Measurements from ENCODE around the gene ZNF605.
A peak's percentile ranks its signal among the peaks of the same experiment; 100 is the strongest.
"Not testable (repeated sequence)": the region's sequence is repeated elsewhere in the genome, so short reads cannot be mapped to it uniquely, and the experiment has no call there.

The ZNF605 gene

GRCh38 chr12:132956011-132956788, at the start of gene ZNF605:
ZNF605 (minus strand) TSS chr12:132956306; CDS start chr12:132945635, 10,671 bp downstream.
- ATAC-seq (peak; percentile 92), DNase-seq (peak; percentile 89)

- no peak for ATAC-seq
- DNase-seq, result no peak
Measured at GRCh38 chr12:132998741-132999140, 42.6 kb upstream of the ZNF605 start.

GRCh38 chr12:132986885-132987225, 30.7 kb upstream of the ZNF605 start:
- DNase-seq (no peak), ATAC-seq (no peak)

GRCh38 chr12:132986001-132986884, 30.1 kb upstream of the ZNF605 start, which contains the start of gene ZNF26:
ZNF26 (plus strand) TSS chr12:132986367; CDS start chr12:132986841, 474 bp downstream.
- DNase-seq (peak; percentile 88), ATAC-seq (peak; percentile 99)

- peak; percentile 65 for DNase-seq
- not testable (repeated sequence) for ATAC-seq
Measured at GRCh38 chr12:132976870-132977269, 20.8 kb upstream of the ZNF605 start.

DNA sequence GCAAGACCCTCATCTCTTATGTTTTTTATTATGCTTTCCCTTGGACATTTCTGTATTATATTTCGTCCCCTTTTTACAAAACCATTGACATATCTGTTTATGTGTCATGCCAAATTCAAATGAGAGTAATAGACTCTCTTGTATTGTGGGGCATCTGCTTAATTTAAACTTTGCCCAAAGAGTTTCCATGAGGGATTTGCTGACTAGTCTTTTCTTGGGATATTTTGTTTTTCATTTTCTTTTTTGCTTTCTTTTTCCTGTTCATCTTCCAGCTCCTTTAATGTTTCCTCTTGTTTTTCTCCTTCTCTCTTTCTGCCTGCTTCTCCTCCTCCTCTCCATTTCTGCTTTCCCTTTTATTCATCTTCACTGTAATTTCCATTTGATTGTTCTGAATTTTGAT, 16.3 kb upstream of the ZNF605 start:
- DNase-seq (no peak), ATAC-seq (no peak)

DNA sequence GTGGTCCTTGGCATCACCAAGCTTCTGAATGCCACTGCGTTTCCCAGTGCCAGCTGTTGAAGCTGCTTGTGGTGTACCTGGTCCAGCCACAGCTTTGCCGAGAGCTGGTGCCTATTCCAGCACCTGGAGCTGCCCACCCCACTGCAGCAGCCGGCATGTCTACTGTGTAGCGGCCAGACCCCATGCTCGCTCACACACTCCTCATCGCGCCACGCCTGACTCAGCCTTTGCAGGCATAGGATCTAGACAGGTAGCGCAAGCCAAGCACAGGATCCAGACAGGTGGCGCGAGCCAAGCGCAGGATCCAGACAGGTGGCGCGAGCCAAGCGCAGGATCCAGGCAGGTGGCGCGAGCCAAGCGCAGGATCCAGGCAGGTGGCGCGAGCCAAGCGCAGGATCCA, 11.6 kb upstream of the ZNF605 start:
- ATAC-seq (no peak), DNase-seq (no peak)

GRCh38 chr12:132966676-132967415, 10.7 kb upstream of the ZNF605 start:
- no peak for ATAC-seq
- no peak for DNase-seq

DNA sequence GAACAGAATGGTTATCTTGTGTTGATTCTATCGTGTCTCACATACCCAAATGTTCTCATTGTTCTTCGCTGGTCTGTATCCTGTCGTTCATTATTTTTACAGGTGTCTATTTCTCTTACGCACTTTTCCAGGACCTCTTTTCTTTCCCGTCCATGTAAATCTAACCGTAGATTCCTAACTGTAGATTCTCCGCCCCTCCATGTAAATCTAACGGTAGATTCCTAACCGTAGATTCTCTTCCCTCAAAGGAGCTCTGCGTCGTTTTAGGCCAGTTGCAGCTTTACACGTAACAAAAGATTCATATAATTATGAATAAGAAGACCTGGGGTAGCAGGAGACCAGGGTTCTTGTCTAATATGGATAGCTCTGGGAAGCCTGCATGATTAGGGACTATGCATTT, 9.7 kb upstream of the ZNF605 start:
- DNase-seq, result no peak
- ATAC-seq, result no peak

DNA sequence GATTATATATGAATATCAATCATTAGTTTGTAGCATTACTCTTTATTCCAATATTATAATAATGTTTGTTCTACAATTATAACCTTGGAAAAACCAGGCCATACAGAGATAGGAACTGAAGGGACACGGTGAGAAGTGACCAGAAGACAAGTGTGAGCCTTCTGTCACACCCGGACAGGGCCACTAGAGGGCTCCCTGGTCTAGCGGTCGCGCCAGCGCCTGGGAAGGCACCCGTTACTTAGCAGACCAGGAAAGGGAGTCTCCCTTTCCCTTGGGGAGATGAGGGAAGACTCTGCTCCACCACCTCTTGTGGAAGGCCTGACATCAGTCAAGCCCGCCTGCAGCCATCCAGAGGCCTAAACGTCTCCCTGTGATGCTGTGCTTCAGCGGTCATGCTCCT, 7.8 kb upstream of the ZNF605 start:
- peak; percentile 43 for DNase-seq
- not testable (repeated sequence) for ATAC-seq

DNA sequence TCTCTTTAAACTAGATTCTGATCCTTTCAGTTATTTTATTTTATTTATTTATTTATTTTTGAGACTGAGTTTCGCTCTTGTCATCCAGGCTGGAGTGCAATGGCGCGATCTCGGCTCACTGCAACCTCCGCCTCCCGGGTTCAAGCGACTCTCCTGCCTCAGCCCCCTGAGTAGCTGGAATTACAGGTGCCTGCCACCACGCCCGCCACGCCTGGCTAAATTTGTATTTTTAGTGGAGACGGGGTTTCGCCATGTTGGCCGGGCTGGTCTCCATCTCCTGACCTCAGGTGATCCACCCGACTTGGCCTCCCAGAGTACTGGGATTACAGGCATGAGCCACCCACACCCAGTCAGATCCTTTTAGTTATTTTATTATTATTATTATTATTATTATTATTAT, 5.7 kb upstream of the ZNF605 start:
- not testable (repeated sequence) for ATAC-seq, DNase-seq

DNA sequence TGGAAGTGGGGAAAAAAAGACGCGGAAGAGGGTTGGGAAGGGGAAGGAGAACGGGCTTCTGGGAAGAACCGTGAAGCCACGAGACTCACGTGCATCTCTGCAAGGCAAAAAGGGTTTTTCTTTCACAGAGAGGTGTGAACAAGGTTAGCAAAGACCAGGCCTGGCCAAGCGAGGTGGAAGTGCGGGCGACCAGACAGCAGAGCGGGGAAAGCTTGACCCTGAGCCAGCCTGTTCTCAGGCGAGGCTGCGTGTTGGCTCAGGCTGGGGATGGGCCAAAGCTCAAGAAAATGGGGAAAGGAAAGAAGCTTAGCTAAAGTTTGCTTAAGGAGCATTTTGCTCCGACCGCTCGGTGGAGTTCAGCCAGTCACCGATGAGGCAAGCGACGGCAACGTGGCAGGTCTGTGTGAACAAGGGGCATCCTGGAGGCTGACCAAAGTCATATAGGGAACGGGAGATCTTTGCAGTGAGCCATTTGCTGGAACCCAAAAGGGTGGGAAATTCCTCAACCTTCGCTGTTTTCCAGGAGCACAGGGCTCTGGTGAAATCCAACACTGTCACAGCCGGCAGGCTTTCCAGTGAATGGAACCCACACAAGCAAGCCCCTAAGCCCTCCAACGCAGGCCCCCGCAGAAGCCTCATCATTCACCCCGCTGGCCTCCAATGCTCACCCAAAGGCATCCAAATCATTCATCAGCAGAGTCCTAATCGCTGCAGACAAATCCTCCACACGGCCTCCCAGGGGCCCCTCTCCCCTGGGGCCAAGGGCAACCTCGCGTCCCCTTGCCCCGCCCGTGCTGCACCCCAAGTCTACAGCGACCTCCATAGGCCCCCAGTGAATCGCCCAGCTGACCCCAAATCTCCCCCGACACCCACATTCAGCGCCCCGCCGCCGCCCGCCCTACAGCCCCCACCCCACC, 754 bp downstream of the ZNF605 start:
- peak; percentile 58 for ATAC-seq

DNA sequence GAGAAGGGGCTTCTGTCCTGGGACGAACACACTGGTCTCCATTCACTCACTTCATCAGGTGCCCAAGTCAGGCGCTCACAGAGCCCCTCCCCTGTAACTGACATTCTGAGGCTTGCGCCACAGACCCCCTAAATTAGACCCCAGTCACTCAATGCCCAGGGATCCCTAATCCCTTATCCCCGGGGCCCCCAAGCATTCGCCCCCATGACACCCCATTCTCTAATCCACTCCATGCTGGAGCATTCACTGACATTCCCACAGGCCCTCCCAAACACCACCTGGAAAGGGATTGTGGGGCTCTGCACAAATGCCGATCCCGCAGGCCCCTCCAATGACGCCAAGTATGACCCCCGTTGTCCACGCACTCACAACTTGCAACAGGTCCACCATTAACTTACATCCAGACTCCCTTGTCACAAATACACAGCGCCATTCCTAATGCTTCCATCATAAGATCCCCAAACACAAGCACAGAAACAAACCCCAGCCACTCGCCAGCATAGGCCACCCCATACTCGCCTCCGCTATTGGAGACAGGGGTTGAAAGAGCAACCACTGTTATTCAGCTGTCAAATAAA, 1.5 kb downstream of the ZNF605 start:
- ATAC-seq, result no peak
- no peak for DNase-seq

More for the DNA sequence above, 754 bp downstream of the ZNF605 start:
- no peak for DNase-seq

GRCh38 chr12:132953771-132954170, 2.3 kb downstream of the ZNF605 start:
- ATAC-seq (no peak), DNase-seq (no peak)

GRCh38 chr12:132953163-132953425, 3.0 kb downstream of the ZNF605 start:
- DNase-seq (no peak), ATAC-seq (no peak)

GRCh38 chr12:132952371-132953162, 3.5 kb downstream of the ZNF605 start:
- no peak for DNase-seq
- no peak for ATAC-seq

DNA sequence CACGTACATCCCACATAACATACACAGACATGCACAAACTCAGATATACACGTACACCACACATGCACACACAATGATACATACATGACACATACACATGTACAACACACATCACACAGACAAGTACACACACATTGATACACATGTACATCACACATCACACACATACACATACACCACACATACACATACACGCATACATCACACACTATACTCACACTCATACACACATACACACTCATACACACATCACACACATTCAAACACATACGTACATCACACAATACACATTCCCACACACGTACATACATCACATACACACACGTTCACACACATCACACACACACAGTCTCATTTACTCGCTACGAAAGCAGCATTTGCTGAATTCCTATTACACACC, 4.5 kb downstream of the ZNF605 start:
- DNase-seq (no peak), ATAC-seq (no peak)

DNA sequence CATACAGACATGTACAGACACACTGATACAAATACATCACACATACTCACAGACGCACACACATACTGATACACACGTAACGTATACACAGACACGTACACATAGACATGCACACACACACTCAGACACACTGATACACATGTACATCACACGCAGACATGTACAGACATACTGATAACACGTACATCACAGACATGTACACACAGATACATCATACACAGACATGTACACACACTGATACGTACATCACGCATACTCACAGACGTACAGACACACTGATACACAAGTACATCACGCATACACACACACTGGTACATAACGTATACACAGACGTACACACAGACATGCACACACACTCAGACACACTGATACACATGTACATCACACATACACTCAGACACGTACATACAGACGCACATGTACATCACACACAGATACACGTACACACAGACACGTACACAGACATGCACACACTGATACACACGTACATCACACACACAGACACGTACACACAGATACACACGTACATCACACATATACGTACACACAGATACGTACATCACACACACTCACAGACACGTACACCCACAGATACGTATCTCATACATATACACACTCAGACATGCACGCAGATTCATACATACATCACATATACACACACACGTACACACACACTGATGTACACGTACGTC, 5.1 kb downstream of the ZNF605 start:
- ATAC-seq, result no peak
- DNase-seq, result no peak

- DNase-seq (no peak), ATAC-seq (no peak)
Measured at GRCh38 chr12:132949936-132950837, 5.9 kb downstream of the ZNF605 start.
